NCI-H146 treated with DMSO at 0.1 percent for 48 hours (cell line): ENCODE measurements around the gene TMEM86B.
"Not testable (repeated sequence)": the region's sequence is repeated elsewhere in the genome, so short reads cannot be mapped to it uniquely, and the experiment has no call there.

Experiments used
- DNase-seq: peaks from one replicate; lab custom pipeline; 2025; ENCODE audit not compliant: unreplicated experiment; lab: John Stamatoyannopoulos, UW

The TMEM86B gene

DNA sequence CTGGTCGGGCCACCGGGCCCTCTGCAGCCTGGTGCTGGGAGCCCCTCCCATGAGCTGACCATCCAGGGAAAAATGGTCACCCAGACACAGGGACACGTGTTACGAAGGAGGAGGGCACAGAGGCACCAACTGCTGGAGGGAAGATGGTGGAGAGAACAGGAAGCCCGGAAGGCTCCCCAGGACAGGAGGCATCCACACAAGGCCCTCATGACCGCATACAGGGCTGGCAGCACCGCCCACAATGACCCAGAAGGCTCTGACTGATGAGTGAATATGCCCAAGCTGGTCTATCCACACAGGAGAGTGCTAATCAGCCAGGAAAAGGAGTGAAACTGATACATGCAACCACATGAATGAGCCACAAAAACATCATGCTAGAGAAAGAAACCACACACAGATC, 14.0 kb upstream of the TMEM86B start:
- DNase-seq, result no peak

- DNase-seq, result no peak
These were observed 13.4 kb upstream of the TMEM86B start for GRCh38 chr19:55241935-55242464.

GRCh38 chr19:55241143-55241934, 12.8 kb upstream of the TMEM86B start:
- no peak for DNase-seq

DNA sequence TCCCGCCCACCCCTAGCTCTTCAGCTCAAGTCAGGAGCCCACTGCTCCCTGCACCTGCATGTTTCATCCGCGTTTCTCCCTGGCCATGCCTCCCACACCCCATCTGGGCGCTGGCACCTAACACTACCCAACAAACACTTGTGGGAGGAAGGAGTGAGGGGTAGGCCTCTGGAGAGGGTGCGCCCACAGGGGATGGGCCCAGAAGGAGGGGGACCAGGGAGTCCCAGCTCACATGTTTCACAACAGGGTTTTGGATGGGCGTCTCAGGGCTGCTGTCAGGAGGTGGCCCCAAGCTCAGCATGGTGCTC, 12.1 kb upstream of the TMEM86B start:
- no peak for DNase-seq

GRCh38 chr19:55239004-55239403, 10.4 kb upstream of the TMEM86B start:
- no peak for DNase-seq

GRCh38 chr19:55238030-55238429, 9.5 kb upstream of the TMEM86B start:
- no peak for DNase-seq

GRCh38 chr19:55232986-55233385, 4.4 kb upstream of the TMEM86B start:
- DNase-seq, result no peak

DNA sequence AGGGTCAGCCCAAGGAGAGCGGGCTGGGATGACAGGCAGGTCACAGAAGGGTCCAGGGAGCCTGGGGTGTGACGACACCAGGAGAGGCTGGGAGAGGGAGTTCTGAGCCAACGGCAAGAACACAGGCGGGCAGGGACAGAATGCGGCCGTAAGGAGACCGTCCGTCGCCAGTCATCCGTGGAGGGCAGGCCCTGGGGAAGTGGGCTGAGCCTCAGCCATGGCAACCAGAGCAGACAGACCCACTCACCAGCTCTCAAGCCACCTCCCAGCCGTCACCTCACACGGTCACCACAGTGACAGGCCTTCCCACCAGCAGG, 3.7 kb upstream of the TMEM86B start:
- DNase-seq, result no peak

- no peak for DNase-seq
These were observed 3.1 kb upstream of the TMEM86B start for GRCh38 chr19:55231391-55232285.

DNA sequence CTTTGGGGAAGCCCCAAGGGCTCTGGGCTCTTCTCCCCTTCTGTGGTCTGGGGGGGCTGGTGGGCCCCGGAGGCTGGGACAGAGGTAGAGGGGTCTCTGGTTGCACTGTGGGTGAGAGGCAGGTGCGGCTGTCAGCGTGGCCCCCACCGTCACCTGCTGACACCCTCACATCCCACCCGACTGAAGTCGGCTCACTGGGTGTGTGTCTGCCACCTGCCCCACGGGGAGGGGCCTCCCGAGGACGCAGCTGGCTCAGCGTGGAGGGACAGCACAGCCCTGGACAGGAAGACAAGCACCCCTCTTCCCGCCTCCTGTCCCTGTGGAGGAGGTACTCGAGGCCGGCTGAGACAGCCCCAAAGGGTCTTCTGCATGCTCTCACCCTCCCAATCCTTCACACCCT, 2.2 kb upstream of the TMEM86B start:
- DNase-seq, result no peak

GRCh38 chr19:55230329-55230728, 1.8 kb upstream of the TMEM86B start:
- DNase-seq, result no peak

- DNase-seq, result no peak
These were observed 1.2 kb upstream of the TMEM86B start for GRCh38 chr19:55229789-55230182.

DNA sequence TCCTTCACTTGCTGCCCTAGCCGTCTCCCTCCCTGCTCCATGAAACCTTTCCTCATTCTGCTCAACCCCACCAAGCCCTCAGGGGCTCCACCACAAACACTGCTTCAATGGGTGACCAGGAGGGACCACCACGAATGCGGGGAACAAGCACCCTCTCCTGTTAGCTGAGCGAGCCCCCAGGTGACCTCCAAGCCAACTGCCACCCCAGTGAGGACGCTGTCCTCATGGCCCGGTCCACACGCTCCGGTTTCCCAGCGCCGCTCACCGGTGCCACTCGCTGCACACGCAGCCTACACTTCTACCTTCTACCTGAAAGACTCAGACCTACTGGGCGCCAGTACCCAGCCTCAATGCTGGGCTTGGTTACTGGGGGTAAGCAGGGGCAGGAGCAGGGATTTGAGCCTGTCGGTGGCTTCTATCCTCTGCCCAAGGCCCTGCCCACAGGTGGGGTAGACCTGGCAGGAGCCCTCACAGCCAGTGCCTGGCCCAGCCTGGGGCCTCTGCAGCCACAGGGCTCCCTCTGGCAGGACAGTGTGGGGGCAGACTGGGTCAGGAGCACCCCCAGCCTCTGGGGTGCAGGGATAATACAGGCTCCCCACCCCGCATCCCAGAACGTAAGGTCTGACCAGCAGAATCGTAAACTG, 704 bp upstream of the TMEM86B start:
- no peak for DNase-seq

GRCh38 chr19:55228015-55228391, 560 bp downstream of the TMEM86B start:
- no peak for DNase-seq

GRCh38 chr19:55227241-55228014, 1.1 kb downstream of the TMEM86B start:
- no peak for DNase-seq

- no peak for DNase-seq
These were observed 1.8 kb downstream of the TMEM86B start for GRCh38 chr19:55226788-55227187.

DNA sequence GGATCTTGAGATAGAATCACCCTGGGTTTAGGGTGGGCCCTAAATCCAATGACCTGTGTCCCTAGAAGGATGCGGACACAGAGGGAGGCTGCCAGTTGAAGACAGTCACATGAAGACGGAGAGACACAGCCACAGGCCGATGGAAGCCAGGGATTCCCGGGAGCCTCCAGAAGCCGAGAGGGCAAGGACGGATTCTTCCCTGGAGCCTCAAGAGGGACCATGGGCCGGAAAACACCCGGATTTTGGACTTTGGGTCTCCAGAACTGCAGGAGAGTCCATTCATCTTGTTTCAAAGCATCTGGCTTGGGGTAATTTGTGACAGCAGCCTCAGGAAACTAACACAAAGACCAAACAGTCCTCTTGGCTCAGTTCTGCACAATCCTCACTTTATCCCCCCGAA, 2.3 kb downstream of the TMEM86B start:
- DNase-seq, result no peak

DNA sequence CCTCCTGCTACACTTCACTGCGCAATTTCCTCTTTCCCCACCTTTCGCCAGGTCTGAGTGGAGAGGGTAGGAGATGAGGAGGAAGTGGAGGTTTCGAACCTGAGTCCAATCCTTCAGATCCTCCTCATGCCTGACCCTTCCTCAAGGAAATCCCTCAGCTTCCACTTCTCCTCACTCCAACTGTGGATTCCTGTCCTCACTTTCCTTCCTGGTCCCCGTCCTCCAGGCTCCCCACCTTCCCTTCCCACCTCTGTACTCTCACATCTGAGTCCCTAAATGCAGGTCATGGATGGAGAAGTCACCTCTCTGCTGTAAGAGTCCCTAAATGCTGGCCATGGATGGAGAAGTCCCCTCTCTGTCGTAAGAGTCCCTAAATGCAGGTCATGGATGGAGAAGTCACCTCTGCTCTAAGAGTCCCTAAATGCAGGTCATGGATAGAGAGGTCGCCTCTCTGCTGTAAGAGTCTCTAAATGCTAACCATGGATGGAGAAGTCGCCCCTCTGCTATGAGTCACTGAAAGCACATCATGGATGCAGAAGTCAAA, 3.1 kb downstream of the TMEM86B start:
- DNase-seq, result no peak

DNA sequence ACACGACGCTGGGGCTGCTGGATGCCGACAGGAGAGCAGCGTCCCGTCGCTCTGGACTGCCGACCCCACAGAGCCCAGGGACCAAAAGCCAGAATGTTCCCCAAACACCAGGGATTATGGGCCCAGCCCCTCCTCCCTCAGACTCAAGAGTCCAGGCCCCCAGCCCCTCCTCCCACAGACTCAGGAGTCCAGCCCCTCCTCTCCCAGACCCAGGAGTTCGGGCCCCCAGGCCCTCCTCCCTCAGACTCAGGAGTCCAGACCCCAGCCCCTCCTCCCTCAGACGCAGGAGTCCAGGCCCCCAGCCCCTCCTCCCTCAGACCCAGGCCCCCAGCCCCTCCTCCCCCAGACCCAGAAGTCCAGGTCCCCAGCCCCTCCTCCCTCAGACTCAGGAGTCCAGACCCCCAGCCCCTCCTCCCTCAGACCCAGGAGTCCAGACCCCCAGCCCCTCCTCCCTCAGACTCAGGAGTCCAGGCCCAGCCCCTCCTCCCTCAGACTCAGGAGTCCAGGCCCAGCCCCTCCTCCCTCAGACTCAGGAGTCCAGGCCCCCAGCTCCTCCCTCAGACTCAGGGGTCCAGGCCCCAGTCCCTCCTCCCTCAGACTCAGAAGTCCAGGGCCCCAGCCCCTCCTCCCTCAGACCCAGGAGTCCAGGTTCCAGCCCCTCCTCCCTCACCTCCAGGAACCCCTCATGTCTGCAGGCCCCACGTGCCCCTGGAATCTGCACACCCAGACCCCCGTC, 3.7 kb downstream of the TMEM86B start:
- DNase-seq, result not testable (repeated sequence)

- no peak for DNase-seq
These were observed 4.4 kb downstream of the TMEM86B start for GRCh38 chr19:55224038-55224665.
